ENCODE measurements around the gene CA11. TPM values are rescaled to one million over a fixed set of nuclear protein-coding genes. Genes with fewer than 3 reads are reported as not detected.

The CA11 gene
- polyA plus RNA-seq, 1 of the 3 experiments (the other 2 are of a cell fraction) = 13.1 TPM

DNA sequence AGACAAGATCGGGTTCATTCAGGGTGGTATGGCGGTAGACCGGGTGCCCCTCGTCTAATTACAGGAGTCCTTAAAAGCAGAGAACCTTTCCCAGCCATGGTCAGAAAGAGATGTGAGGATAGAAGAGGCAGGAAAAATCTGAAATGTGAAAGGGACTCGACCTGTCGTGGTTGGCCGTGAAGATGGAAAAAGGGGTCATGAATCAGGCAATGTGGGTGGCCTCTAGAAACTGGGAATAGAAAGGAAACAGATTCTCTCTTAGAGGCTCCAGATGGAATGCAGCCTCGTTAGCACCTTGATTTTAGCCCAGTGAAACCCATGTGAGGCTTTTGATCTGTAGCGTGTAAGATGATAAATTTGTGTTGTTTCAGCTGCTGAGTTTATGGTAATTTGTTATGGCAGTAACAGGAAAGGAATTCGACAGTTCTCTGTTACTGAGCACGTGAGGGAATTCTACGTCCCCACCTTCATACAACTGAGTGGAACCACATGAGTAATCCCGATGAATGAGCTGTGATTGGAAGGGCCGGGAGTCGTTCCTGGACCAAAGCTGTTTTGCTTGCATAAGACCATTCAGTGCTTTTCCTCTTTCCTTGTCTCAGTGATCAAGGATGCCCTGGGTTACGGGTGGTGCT is 11.0 kb upstream of the CA11 start (continued):
- TF ChIP-seq, protein P1, sequence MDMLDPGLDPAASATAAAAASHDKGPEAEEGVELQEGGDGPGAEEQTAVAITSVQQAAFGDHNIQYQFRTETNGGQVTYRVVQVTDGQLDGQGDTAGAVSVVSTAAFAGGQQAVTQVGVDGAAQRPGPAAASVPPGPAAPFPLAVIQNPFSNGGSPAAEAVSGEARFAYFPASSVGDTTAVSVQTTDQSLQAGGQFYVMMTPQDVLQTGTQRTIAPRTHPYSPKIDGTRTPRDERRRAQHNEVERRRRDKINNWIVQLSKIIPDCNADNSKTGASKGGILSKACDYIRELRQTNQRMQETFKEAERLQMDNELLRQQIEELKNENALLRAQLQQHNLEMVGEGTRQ (IDR thresholded peaks at IDR 0.05; ENCODE audit: borderline replicate concordance, low read depth, low read length) = no peak
- no peak for TF ChIP-seq ELF1 (IDR thresholded peaks at IDR 0.05)
- TF ChIP-seq MEF2A (IDR thresholded peaks at IDR 0.05; ENCODE audit: borderline replicate concordance, low read depth) = no peak

DNA sequence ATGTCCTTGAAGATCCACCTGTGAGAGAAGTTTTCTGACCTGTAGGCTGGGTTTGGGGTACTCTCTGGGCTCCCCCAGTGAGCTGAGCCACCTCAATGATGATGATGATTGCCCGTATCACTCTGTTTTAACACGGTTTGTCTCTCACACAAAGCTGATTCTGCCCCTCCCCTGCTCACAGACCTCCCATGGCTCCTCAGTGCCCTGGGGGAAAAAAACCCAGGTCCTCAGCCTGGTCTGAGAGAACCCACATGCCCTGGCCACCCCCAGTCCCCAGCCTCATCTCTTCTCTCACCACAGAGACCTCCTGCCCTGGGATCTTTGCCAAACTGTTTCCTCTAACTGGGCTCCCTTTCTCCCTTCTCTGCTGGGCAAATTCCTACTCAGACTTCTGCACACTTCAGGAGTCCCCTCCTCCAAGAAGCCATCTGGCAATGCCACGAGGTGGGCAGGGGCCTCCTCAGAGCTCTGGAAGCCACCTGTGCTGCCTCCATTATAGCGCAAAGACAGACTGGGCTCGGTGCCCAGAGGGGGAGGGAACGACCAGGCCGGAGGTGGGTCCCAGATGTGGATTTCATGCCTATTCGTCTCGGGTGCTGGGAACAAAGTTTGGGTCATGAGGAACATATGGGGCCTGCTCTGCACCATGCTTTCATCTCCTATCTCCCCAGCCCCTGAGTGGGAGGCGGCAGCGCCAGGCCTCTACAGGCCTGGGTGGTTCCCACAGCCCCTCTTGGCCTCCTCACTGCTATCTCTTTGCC is 8.5 kb upstream of the CA11 start:
- H3F3A ChIP-seq (replicated peaks; ENCODE audit: insufficient read depth) = peaks cover 4% of the 10 kb centered on the region
- no peaks in the 10 kb centered on the region for H3K79me2 ChIP-seq (ENCODE audit: insufficient read depth)
- H3K4me3 ChIP-seq (ENCODE audit: low read depth in 2 of 2, low read length in 1 of 2) = no peak overlapping the region
- POLR2A ChIA-PET = interaction anchor here (0.6 to 0.9 kb wide), 2 partner anchors 13 to 116 kb away, joined by 3 to 6 read pairs; no protein-coding TSS in a partner anchor
- H3K4me1 ChIP-seq (ENCODE audit: control insufficient read depth in 1 of 2, insufficient read depth in 2 of 2, low read depth in 1 of 2, low read length in 1 of 2) = peaks cover 0 to 10% of the 10 kb centered on the region in 2 experiments; a peak in 1 of 4 replicates
- H3K36me3 ChIP-seq (replicated peaks in 1 of 2; ENCODE audit: control insufficient read depth in 1 of 2, insufficient read depth in 2 of 2, low read length in 1 of 2) = no peaks in the 10 kb centered on the region
- H3K9me2 ChIP-seq = no peaks in the 10 kb centered on the region
- 39% methylated on average over 10 of the region's 11 CpGs for WGBS (ENCODE audit: low lambda C conversion rate)
- CTCF ChIA-PET = interaction anchor here (1.0 to 3.6 kb wide), 5 partner anchors 8 to 188 kb away, joined by 3 to 19 read pairs (median 5); partner anchors contain the start of gene CA11
- H3K27ac ChIP-seq (ENCODE audit: low read depth in 2 of 2, low read length in 1 of 2) = peak overlapping the region in 1 of 2 experiments; percentile 61; a peak in 2 of 4 replicates
- H3K9me3 ChIP-seq = no peaks in the 10 kb centered on the region
- no peak overlapping the region for H2AFZ ChIP-seq (ENCODE audit: low read depth)
- DNase-seq = peak; percentile 74
- H3K4me2 ChIP-seq = no peak overlapping the region
- H3K9ac ChIP-seq = no peak overlapping the region
- no peaks in the 10 kb centered on the region for H4K20me1 ChIP-seq (ENCODE audit: insufficient read depth)
- no peaks in the 10 kb centered on the region for H3K27me3 ChIP-seq (ENCODE audit: insufficient read depth)
- TF ChIP-seq RXRA (IDR thresholded peaks at IDR 0.05; ENCODE audit: borderline replicate concordance, low read depth) (no peak), JUND (IDR thresholded peaks at IDR 0.05) (no peak), CHD2 (IDR thresholded peaks at IDR 0.05; ENCODE audit: low read length, partially characterized antibody) (peak; percentile 60), MXI1 (IDR thresholded peaks at IDR 0.05; ENCODE audit: low read depth, low read length) (peak; percentile 55; the same call in 1 of the 2 replicates), RAD21 (IDR thresholded peaks at IDR 0.05; ENCODE audit: low read length) (no peak), SMC3 (IDR thresholded peaks at IDR 0.05; ENCODE audit: low read depth, low read length) (no peak), MEF2A (IDR thresholded peaks at IDR 0.05; ENCODE audit: borderline replicate concordance, low read depth) (no peak), YY1 (IDR thresholded peaks at IDR 0.05; ENCODE audit: low read depth) (no peak), GABPA (IDR thresholded peaks at IDR 0.05; ENCODE audit: low read depth) (no peak), EP300 (IDR thresholded peaks at IDR 0.05; ENCODE audit: borderline replicate concordance in 1 of 2, low read depth in 1 of 2, low read length in 1 of 2) (peak in 1 of 2 experiments; percentile 26; a peak in 1 of 4 replicates), TCF12 (IDR thresholded peaks at IDR 0.05) (peak; percentile 79), FOSL2 (IDR thresholded peaks at IDR 0.05; ENCODE audit: borderline replicate concordance, low read depth) (no peak), FOXJ3 (CRISPR knock-in tag; IDR thresholded peaks at IDR 0.05) (no peak), TEAD4 (IDR thresholded peaks at IDR 0.05; ENCODE audit: borderline replicate concordance, insufficient read depth) (no peak)
- TF ChIP-seq, protein P2, sequence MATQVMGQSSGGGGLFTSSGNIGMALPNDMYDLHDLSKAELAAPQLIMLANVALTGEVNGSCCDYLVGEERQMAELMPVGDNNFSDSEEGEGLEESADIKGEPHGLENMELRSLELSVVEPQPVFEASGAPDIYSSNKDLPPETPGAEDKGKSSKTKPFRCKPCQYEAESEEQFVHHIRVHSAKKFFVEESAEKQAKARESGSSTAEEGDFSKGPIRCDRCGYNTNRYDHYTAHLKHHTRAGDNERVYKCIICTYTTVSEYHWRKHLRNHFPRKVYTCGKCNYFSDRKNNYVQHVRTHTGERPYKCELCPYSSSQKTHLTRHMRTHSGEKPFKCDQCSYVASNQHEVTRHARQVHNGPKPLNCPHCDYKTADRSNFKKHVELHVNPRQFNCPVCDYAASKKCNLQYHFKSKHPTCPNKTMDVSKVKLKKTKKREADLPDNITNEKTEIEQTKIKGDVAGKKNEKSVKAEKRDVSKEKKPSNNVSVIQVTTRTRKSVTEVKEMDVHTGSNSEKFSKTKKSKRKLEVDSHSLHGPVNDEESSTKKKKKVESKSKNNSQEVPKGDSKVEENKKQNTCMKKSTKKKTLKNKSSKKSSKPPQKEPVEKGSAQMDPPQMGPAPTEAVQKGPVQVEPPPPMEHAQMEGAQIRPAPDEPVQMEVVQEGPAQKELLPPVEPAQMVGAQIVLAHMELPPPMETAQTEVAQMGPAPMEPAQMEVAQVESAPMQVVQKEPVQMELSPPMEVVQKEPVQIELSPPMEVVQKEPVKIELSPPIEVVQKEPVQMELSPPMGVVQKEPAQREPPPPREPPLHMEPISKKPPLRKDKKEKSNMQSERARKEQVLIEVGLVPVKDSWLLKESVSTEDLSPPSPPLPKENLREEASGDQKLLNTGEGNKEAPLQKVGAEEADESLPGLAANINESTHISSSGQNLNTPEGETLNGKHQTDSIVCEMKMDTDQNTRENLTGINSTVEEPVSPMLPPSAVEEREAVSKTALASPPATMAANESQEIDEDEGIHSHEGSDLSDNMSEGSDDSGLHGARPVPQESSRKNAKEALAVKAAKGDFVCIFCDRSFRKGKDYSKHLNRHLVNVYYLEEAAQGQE (IDR thresholded peaks at IDR 0.05; ENCODE audit: low read depth, low read length) = no peak
- TF ChIP-seq, protein P1 (IDR thresholded peaks at IDR 0.05; ENCODE audit: borderline replicate concordance, low read depth, low read length) = no peak
- TF ChIP-seq, protein P3, sequence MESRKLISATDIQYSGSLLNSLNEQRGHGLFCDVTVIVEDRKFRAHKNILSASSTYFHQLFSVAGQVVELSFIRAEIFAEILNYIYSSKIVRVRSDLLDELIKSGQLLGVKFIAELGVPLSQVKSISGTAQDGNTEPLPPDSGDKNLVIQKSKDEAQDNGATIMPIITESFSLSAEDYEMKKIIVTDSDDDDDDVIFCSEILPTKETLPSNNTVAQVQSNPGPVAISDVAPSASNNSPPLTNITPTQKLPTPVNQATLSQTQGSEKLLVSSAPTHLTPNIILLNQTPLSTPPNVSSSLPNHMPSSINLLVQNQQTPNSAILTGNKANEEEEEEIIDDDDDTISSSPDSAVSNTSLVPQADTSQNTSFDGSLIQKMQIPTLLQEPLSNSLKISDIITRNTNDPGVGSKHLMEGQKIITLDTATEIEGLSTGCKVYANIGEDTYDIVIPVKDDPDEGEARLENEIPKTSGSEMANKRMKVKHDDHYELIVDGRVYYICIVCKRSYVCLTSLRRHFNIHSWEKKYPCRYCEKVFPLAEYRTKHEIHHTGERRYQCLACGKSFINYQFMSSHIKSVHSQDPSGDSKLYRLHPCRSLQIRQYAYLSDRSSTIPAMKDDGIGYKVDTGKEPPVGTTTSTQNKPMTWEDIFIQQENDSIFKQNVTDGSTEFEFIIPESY (IDR thresholded peaks at IDR 0.05; ENCODE audit: borderline replicate concordance, low read depth) = no peak
- TF ChIP-seq, protein P4, sequence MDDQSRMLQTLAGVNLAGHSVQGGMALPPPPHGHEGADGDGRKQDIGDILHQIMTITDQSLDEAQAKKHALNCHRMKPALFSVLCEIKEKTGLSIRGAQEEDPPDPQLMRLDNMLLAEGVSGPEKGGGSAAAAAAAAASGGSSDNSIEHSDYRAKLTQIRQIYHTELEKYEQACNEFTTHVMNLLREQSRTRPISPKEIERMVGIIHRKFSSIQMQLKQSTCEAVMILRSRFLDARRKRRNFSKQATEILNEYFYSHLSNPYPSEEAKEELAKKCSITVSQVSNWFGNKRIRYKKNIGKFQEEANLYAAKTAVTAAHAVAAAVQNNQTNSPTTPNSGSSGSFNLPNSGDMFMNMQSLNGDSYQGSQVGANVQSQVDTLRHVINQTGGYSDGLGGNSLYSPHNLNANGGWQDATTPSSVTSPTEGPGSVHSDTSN (IDR thresholded peaks at IDR 0.05) = no peak

Measured in SK-N-SH (cell line).